NOMO-1 treated with dmso at 0.1 percent for 144 hours (cell line): Measurements from ENCODE around the gene RBMY1B.
"Not testable (repeated sequence)": the region's sequence is repeated elsewhere in the genome, so short reads cannot be mapped to it uniquely, and the experiment has no call there.

Experiments used
- DNase-seq: peaks from one replicate; lab custom pipeline; 2025; ENCODE audit not compliant: unreplicated experiment; lab: John Stamatoyannopoulos, UW

RBMY1B gene

GRCh38 chrY:21511038-21511437, at the start of gene RBMY1B:
Gene RBMY1B (plus strand): TSS chrY:21511338. CDS start chrY:21513351, 2,013 bp downstream.
- not testable (repeated sequence) for DNase-seq

GRCh38 chrY:21462915-21463314, 48.2 kb upstream of the RBMY1B start:
- not testable (repeated sequence) for DNase-seq

- no peak for DNase-seq
Observed at GRCh38 chrY:21482967-21483366, 28.2 kb upstream of the RBMY1B start.

DNA sequence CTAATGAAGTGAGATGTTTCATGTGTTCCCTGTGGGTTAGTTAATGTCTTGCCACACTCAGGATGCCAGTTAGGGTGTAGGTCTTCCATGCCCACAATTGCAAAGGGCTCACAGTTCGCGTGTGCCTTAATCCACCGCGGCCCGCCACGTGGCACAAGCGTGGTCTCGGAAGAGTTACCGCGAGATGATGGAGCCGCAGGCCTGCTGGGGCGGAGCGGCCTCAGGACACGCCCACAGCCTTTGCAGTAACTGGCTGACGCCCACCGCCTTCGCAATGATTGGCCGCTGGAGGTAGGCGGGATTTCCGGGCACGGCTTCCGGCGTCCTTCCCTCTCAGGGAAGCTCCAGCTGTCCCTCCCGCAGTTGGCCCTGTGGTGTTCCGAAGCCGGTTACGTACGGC, 23.4 kb downstream of the RBMY1B start, which contains the start of gene RBMY1A1:
Gene RBMY1A1, plus strand, starts transcription at position 301 of the 400 bp plus-strand sequence. CDS start 2,013 bp downstream, outside the sequence.
- not testable (repeated sequence) for DNase-seq

DNA sequence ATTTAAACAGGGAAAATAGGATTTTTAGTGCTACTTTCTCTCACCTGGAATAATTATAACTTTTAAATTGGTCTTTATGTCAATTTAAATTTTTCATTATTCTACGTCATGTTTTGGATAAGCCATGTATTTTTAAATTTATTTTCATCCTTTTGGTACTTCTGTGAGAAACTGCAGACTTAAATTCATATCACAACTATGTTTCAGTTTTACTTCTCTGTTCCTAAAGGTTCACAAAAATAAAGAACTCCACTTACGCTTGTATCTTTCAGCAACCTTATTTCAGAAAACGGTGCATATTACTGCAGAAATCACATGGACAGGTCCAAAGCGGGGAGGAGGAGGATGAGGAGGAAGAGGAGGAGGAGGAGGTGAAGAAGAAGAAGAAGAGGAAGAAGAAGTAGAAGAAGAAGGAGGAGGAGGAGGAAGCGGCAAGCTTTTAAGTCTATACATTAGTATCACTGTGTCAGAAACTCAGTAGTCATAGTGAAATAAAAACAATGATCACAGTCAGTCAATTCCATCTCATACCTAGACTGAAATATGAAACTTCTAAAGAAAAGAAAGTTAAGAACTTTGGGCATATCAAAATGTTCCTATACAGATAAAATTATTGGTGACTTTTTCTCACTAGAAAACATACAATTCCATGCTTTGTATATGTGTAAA, 48.3 kb downstream of the RBMY1B start:
- DNase-seq, result not testable (repeated sequence)
